ENCODE results near the gene HIGD1A.

DNA sequence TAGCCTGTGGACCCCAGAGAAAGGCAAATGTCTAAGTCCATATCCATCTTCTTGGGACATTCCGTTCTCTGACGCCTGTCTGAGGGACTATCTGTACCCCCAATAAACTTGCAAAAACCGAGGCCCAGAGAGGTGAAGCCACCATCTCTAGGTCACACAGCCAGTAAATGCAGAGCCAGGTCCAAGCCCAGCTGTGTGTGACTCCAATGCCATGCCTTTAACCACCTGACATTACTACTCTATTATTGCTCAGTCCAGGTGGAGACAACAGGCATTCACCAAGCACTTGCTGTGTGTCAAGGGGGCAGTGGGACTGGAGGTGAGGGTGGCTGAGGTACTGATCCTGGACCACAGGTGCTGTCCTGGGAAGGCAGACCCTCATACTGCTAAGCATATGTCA lies 46.0 kb upstream of the HIGD1A start:
- TF ChIP-seq PATZ1 (CRISPR knock-in tag; IDR thresholded peaks at IDR 0.05; ENCODE audit: borderline replicate concordance) (no peak), ISL1 (CRISPR knock-in tag; IDR thresholded peaks at IDR 0.05) (no peak), ZC3H10 (CRISPR knock-in tag; IDR thresholded peaks at IDR 0.05) (no peak), ZNF70 (CRISPR knock-in tag; IDR thresholded peaks at IDR 0.05) (no peak), POU6F1 (CRISPR knock-in tag; IDR thresholded peaks at IDR 0.05; ENCODE audit: borderline replicate concordance, low read depth) (no peak), RARB (CRISPR knock-in tag; IDR thresholded peaks at IDR 0.05) (no peak), CSRNP3 (CRISPR knock-in tag; IDR thresholded peaks at IDR 0.05) (no peak), ARNTL (CRISPR knock-in tag; IDR thresholded peaks at IDR 0.05; ENCODE audit: borderline replicate concordance, low read depth) (no peak)
- TF ChIP-seq, protein P1, sequence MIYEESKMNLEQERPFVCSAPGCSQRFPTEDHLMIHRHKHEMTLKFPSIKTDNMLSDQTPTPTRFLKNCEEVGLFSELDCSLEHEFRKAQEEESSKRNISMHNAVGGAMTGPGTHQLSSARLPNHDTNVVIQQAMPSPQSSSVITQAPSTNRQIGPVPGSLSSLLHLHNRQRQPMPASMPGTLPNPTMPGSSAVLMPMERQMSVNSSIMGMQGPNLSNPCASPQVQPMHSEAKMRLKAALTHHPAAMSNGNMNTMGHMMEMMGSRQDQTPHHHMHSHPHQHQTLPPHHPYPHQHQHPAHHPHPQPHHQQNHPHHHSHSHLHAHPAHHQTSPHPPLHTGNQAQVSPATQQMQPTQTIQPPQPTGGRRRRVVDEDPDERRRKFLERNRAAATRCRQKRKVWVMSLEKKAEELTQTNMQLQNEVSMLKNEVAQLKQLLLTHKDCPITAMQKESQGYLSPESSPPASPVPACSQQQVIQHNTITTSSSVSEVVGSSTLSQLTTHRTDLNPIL (CRISPR knock-in tag; IDR thresholded peaks at IDR 0.05; ENCODE audit: low read depth): no peak
